ENCODE results near the gene CYP8B1. TPM values are rescaled to one million over a fixed set of nuclear protein-coding genes. Genes with fewer than 3 reads are reported as not detected.

Gene CYP8B1
- total and polyA plus RNA-seq, 2 experiments from 2014 or later: not detected

DNA sequence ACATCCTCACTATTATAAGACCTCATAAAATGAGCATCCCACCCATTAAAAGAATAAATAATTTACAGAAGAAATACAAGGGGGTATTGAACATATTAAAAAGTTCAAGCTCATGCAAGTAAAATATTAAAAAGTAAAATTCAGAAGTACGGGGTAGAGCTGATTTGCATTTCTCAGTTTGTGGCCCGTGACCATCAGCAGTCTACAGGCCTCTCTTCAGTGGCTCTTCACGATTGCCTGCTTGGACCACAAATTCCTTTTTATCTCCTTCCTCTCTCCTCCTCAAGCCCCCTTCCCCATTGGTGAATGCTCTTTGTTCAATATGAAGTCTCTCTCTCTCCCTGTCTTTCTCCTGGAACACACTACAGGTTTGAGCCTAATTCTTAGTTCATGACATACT is 19.1 kb downstream of the CYP8B1 start:
- H2AFZ ChIP-seq: no peak overlapping the region
- TF ChIP-seq EZH2phosphoT487 (IDR thresholded peaks at IDR 0.05; ENCODE audit: unreplicated experiment) (no peak), CTCF (conservative IDR thresholded peaks at IDR 0.05; ENCODE audit: low read depth in 2 of 2) (no peak), ETS1 (IDR thresholded peaks at IDR 0.05) (no peak)
- TF ChIP-seq, protein P1, sequence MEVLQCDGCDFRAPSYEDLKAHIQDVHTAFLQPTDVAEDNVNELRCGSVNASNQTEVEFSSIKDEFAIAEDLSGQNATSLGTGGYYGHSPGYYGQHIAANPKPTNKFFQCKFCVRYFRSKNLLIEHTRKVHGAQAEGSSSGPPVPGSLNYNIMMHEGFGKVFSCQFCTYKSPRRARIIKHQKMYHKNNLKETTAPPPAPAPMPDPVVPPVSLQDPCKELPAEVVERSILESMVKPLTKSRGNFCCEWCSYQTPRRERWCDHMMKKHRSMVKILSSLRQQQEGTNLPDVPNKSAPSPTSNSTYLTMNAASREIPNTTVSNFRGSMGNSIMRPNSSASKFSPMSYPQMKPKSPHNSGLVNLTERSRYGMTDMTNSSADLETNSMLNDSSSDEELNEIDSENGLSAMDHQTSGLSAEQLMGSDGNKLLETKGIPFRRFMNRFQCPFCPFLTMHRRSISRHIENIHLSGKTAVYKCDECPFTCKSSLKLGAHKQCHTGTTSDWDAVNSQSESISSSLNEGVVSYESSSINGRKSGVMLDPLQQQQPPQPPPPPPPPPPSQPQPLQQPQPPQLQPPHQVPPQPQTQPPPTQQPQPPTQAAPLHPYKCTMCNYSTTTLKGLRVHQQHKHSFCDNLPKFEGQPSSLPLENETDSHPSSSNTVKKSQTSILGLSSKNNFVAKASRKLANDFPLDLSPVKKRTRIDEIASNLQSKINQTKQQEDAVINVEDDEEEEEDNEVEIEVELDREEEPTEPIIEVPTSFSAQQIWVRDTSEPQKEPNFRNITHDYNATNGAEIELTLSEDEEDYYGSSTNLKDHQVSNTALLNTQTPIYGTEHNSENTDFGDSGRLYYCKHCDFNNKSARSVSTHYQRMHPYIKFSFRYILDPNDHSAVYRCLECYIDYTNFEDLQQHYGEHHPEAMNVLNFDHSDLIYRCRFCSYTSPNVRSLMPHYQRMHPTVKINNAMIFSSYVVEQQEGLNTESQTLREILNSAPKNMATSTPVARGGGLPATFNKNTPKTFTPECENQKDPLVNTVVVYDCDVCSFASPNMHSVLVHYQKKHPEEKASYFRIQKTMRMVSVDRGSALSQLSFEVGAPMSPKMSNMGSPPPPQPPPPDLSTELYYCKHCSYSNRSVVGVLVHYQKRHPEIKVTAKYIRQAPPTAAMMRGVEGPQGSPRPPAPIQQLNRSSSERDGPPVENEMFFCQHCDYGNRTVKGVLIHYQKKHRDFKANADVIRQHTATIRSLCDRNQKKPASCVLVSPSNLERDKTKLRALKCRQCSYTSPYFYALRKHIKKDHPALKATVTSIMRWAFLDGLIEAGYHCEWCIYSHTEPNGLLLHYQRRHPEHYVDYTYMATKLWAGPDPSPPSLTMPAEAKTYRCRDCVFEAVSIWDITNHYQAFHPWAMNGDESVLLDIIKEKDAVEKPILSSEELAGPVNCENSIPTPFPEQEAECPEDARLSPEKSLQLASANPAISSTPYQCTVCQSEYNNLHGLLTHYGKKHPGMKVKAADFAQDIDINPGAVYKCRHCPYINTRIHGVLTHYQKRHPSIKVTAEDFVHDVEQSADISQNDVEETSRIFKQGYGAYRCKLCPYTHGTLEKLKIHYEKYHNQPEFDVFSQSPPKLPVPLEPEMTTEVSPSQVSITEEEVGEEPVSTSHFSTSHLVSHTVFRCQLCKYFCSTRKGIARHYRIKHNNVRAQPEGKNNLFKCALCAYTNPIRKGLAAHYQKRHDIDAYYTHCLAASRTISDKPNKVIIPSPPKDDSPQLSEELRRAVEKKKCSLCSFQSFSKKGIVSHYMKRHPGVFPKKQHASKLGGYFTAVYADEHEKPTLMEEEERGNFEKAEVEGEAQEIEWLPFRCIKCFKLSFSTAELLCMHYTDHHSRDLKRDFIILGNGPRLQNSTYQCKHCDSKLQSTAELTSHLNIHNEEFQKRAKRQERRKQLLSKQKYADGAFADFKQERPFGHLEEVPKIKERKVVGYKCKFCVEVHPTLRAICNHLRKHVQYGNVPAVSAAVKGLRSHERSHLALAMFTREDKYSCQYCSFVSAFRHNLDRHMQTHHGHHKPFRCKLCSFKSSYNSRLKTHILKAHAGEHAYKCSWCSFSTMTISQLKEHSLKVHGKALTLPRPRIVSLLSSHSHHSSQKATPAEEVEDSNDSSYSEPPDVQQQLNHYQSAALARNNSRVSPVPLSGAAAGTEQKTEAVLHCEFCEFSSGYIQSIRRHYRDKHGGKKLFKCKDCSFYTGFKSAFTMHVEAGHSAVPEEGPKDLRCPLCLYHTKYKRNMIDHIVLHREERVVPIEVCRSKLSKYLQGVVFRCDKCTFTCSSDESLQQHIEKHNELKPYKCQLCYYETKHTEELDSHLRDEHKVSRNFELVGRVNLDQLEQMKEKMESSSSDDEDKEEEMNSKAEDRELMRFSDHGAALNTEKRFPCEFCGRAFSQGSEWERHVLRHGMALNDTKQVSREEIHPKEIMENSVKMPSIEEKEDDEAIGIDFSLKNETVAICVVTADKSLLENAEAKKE (CRISPR knock-in tag; IDR thresholded peaks at IDR 0.05): no peak
- H3K4me3 Mint-ChIP-seq: no peak overlapping the region

More for the DNA sequence above, 19.1 kb downstream of the CYP8B1 start:
- Histone ChIP-seq H3K4me1 (ENCODE audit: insufficient read depth) (no peaks in the 10 kb centered on the region), H3K4me3 (no peak overlapping the region), H3K27ac (ENCODE audit: low read depth) (no peak overlapping the region), H3K27me3 (ENCODE audit: insufficient read depth) (no peaks in the 10 kb centered on the region), H3K36me3 (ENCODE audit: insufficient read depth) (no peaks in the 10 kb centered on the region), H3K4me2 (no peak overlapping the region), H3F3A (replicated peaks; ENCODE audit: low read depth) (no peaks in the 10 kb centered on the region), H3K79me2 (replicated peaks; ENCODE audit: insufficient read depth) (no peaks in the 10 kb centered on the region), H4K20me1 (replicated peaks; ENCODE audit: insufficient read depth) (no peaks in the 10 kb centered on the region), H3K9me2 (ENCODE audit: insufficient read depth) (no peaks in the 10 kb centered on the region; the same call in 1 of the 2 replicates)
- H3K36me3 Mint-ChIP-seq (ENCODE audit: low read depth): no peaks in the 10 kb centered on the region; the same call in 2 of the 3 replicates
- H3K27ac Mint-ChIP-seq: no peak overlapping the region
- H3K27me3 Mint-ChIP-seq (ENCODE audit: insufficient read depth, low read depth, poor library complexity): peaks cover 7% of the 10 kb centered on the region
- H3K9me3 Mint-ChIP-seq: peaks cover 5% of the 10 kb centered on the region; the same call in 2 of the 3 replicates
- DNase-seq (ENCODE audit: low spot score) (no peak), ATAC-seq (no peak)
- no peaks in the 10 kb centered on the region for H3K4me1 Mint-ChIP-seq

Data from GM23338 (cell line).